Subcutaneous abdominal adipose tissue (tissue), 5 donors: Measurements from ENCODE around the gene PLXNA4.

Source experiments
- H3K27ac ChIP-seq: one replicate; pipeline ENCODE4 v1.7.0; 2013; ENCODE audit warnings: low read depth, mild to moderate bottlenecking, inconsistent platforms, low read length, moderate library complexity
- H3K27me3 ChIP-seq, 5 donors: one replicate each; pipeline ENCODE4 v1.7.0; 2013; ENCODE audit warnings: low read length in 5 of 5, inconsistent platforms in 1 of 5; ENCODE audit not compliant: control insufficient read depth in 5 of 5, insufficient read depth in 4 of 5
- H3K36me3 ChIP-seq, 5 donors: one replicate each; pipeline ENCODE4 v1.7.0; 2013; ENCODE audit warnings: low read length in 5 of 5; ENCODE audit not compliant: control insufficient read depth in 5 of 5, insufficient read depth in 5 of 5
- H3K4me1 ChIP-seq, 5 donors: one replicate each; pipeline ENCODE4 v1.7.0; 2013; ENCODE audit warnings: low read length in 5 of 5, mild to moderate bottlenecking in 3 of 5, moderate library complexity in 1 of 5; ENCODE audit not compliant: control insufficient read depth in 5 of 5, insufficient read depth in 5 of 5
- H3K4me3 ChIP-seq, 5 donors: one replicate each; pipeline ENCODE4 v1.7.0; 2013; ENCODE audit warnings: low read length in 5 of 5, low read depth in 1 of 5
- H3K9ac ChIP-seq, 5 donors: one replicate each; pipeline ENCODE4 v1.7.0; 2013; ENCODE audit warnings: low read length in 5 of 5, mild to moderate bottlenecking in 4 of 5, moderate library complexity in 3 of 5
- H3K9me3 ChIP-seq, 5 donors: one replicate each; pipeline ENCODE4 v1.7.0; 2013; ENCODE audit warnings: low read length in 5 of 5; ENCODE audit not compliant: control insufficient read depth in 5 of 5
- donor health status: healthy.
- donor health status: healthy.
- donor health status: healthy.
- donor health status: healthy.
- donor health status: healthy.

The PLXNA4 gene

GRCh38 chr7:132443761-132444520 lies 132.3 kb downstream of the PLXNA4 start:
- Histone ChIP-seq H3K9me3 (no peaks in the 10 kb centered on the region), H3K27ac (no peak overlapping the region), H3K36me3 (no peaks in the 10 kb centered on the region), H3K9ac (no peak overlapping the region), H3K4me1 (peaks cover 0 to 16% (median 11%) of the 10 kb centered on the region in 5 donors), H3K27me3 (no peaks in the 10 kb centered on the region), H3K4me3 (no peak overlapping the region)

- no peak overlapping the region for H3K27ac ChIP-seq
- H3K36me3 ChIP-seq = no peaks in the 10 kb centered on the region
- H3K4me1 ChIP-seq = peaks cover 0 to 25% (median 17%) of the 10 kb centered on the region in 5 donors
Observed at GRCh38 chr7:132441935-132442334, 134.3 kb downstream of the PLXNA4 start.

GRCh38 chr7:132440151-132440550 lies 136.1 kb downstream of the PLXNA4 start:
- H3K4me3 ChIP-seq = no peak overlapping the region
- peaks cover 0 to 40% (median 29%) of the 10 kb centered on the region in 5 donors for H3K4me1 ChIP-seq
- H3K36me3 ChIP-seq = no peaks in the 10 kb centered on the region
- H3K9me3 ChIP-seq = no peaks in the 10 kb centered on the region
- H3K9ac ChIP-seq = no peak overlapping the region
- H3K27me3 ChIP-seq = no peaks in the 10 kb centered on the region
- H3K27ac ChIP-seq = no peak overlapping the region

More at GRCh38 chr7:132441935-132442334, 134.3 kb downstream of the PLXNA4 start:
- Histone ChIP-seq H3K27me3 (no peaks in the 10 kb centered on the region), H3K9ac (no peak overlapping the region), H3K9me3 (no peaks in the 10 kb centered on the region), H3K4me3 (no peak overlapping the region)

- no peaks in the 10 kb centered on the region for H3K36me3 ChIP-seq
- H3K9me3 ChIP-seq = no peaks in the 10 kb centered on the region
- H3K4me3 ChIP-seq = no peak overlapping the region
- H3K9ac ChIP-seq = no peak overlapping the region
- H3K27ac ChIP-seq = no peak overlapping the region
- H3K27me3 ChIP-seq = no peaks in the 10 kb centered on the region
- peaks cover 0 to 40% (median 27%) of the 10 kb centered on the region in 5 donors for H3K4me1 ChIP-seq
Observed at GRCh38 chr7:132438926-132439325, 137.3 kb downstream of the PLXNA4 start.

- Histone ChIP-seq H3K9me3 (no peaks in the 10 kb centered on the region), H3K9ac (no peak overlapping the region), H3K27ac (no peak overlapping the region), H3K4me1 (peaks cover 0 to 39% (median 27%) of the 10 kb centered on the region in 5 donors), H3K36me3 (no peaks in the 10 kb centered on the region), H3K27me3 (no peaks in the 10 kb centered on the region), H3K4me3 (no peak overlapping the region)
Observed at GRCh38 chr7:132437730-132438129, 138.5 kb downstream of the PLXNA4 start.

GRCh38 chr7:132436121-132436520 lies 140.1 kb downstream of the PLXNA4 start:
- no peak overlapping the region for H3K27ac ChIP-seq
- no peaks in the 10 kb centered on the region for H3K9me3 ChIP-seq
- H3K9ac ChIP-seq = no peak overlapping the region
- H3K27me3 ChIP-seq = no peaks in the 10 kb centered on the region
- H3K36me3 ChIP-seq = no peaks in the 10 kb centered on the region
- H3K4me1 ChIP-seq = peaks cover 6 to 36% (median 32%) of the 10 kb centered on the region in 5 donors
- H3K4me3 ChIP-seq = no peak overlapping the region

GRCh38 chr7:132435016-132435990 lies 141.0 kb downstream of the PLXNA4 start:
- H3K36me3 ChIP-seq = no peaks in the 10 kb centered on the region
- H3K27me3 ChIP-seq = no peaks in the 10 kb centered on the region
- H3K9me3 ChIP-seq = no peaks in the 10 kb centered on the region
- peaks cover 7 to 45% (median 40%) of the 10 kb centered on the region in 5 donors for H3K4me1 ChIP-seq
- no peak overlapping the region for H3K9ac ChIP-seq
- no peak overlapping the region for H3K4me3 ChIP-seq
- H3K27ac ChIP-seq = no peak overlapping the region

GRCh38 chr7:132434041-132434440 lies 142.2 kb downstream of the PLXNA4 start:
- Histone ChIP-seq H3K4me1 (peaks cover 10 to 53% (median 48%) of the 10 kb centered on the region in 5 donors), H3K27ac (no peak overlapping the region), H3K4me3 (no peak overlapping the region), H3K36me3 (no peaks in the 10 kb centered on the region), H3K9ac (no peak overlapping the region), H3K9me3 (no peaks in the 10 kb centered on the region), H3K27me3 (no peaks in the 10 kb centered on the region)

- no peak overlapping the region for H3K27ac ChIP-seq
- peaks cover 10 to 60% (median 55%) of the 10 kb centered on the region in 5 donors for H3K4me1 ChIP-seq
- no peak overlapping the region for H3K4me3 ChIP-seq
- H3K9me3 ChIP-seq = no peaks in the 10 kb centered on the region
- no peak overlapping the region for H3K9ac ChIP-seq
- no peaks in the 10 kb centered on the region for H3K27me3 ChIP-seq
- no peaks in the 10 kb centered on the region for H3K36me3 ChIP-seq
Observed at GRCh38 chr7:132433301-132433700, 143.0 kb downstream of the PLXNA4 start.
